ENCODE measurements around the gene PTHLH.

GRCh38 chr12:27966870-27967269 lies 5.7 kb downstream of the PTHLH start:
- TF ChIP-seq, protein P1, sequence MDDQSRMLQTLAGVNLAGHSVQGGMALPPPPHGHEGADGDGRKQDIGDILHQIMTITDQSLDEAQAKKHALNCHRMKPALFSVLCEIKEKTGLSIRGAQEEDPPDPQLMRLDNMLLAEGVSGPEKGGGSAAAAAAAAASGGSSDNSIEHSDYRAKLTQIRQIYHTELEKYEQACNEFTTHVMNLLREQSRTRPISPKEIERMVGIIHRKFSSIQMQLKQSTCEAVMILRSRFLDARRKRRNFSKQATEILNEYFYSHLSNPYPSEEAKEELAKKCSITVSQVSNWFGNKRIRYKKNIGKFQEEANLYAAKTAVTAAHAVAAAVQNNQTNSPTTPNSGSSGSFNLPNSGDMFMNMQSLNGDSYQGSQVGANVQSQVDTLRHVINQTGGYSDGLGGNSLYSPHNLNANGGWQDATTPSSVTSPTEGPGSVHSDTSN (IDR thresholded peaks at IDR 0.05) = peak; percentile 47; the same call in 1 of the 2 replicates
- no peak for TF ChIP-seq RAD21 (IDR thresholded peaks at IDR 0.05; ENCODE audit: low read length)
- TF ChIP-seq CTCF (IDR thresholded peaks at IDR 0.05) = no peak
- TF ChIP-seq CHD2 (IDR thresholded peaks at IDR 0.05; ENCODE audit: low read length, partially characterized antibody) = no peak

Data from SK-N-SH (cell line).